ENCODE measurements around the gene OR1F1. TPM values are rescaled to one million over a fixed set of nuclear protein-coding genes. Genes with fewer than 3 reads are reported as not detected.
A peak's percentile ranks its signal among the peaks of the same experiment; 100 is the strongest.

Gene OR1F1
- total RNA-seq, 4 donors from 2014 or later, result not detected

GRCh38 chr16:3234857-3235561 is 47.0 kb downstream of the OR1F1 start, which contains the start of gene ZNF200:
Gene ZNF200 (minus strand): TSS chr16:3235158. CDS start chr16:3233755, 1,403 bp downstream.
- intact Hi-C loops (cut with DNase I; ENCODE audit: low total_unique reads), result no loop called here
- TF ChIP-seq POLR2A (IDR thresholded peaks at IDR 0.05) (peak in 1 of 2 donors; percentile 43), CTCF (IDR thresholded peaks at IDR 0.05) (no peak)
- H3K4me3 ChIP-seq, result peak within 1 kb of the TSS; percentile 69 to 79
- no peaks in the 10 kb centered on the region for H3K27me3 ChIP-seq
- no peaks in the 10 kb centered on the region for H3K36me3 ChIP-seq
- H3K27ac ChIP-seq, result peak within 1 kb of the TSS; percentile 96 to 99
- no peaks in the 10 kb centered on the region for H3K9me3 ChIP-seq
- DNase-seq, result peak; percentile 94 to 96
- peaks cover 0 to 5% of the 10 kb centered on the region in 2 donors for H3K4me1 ChIP-seq

- Histone ChIP-seq H3K4me3 (no peak overlapping the region), H3K27me3 (no peaks in the 10 kb centered on the region), H3K27ac (no peak overlapping the region), H3K4me1 (peaks cover 0 to 5% of the 10 kb centered on the region in 2 donors), H3K9me3 (no peaks in the 10 kb centered on the region), H3K36me3 (no peaks in the 10 kb centered on the region)
- DNase-seq, result peak; percentile 35 to 37
- intact Hi-C loops (cut with DNase I; ENCODE audit: low total_unique reads), result no loop called here
- no peak for TF ChIP-seq CTCF (IDR thresholded peaks at IDR 0.05)
- TF ChIP-seq POLR2A (IDR thresholded peaks at IDR 0.05), result no peak
Observed at GRCh38 chr16:3235856-3236669, 48.1 kb downstream of the OR1F1 start.

GRCh38 chr16:3241761-3242160 is 53.8 kb downstream of the OR1F1 start:
- Histone ChIP-seq H3K4me1 (no peaks in the 10 kb centered on the region), H3K9me3 (no peaks in the 10 kb centered on the region), H3K27me3 (no peaks in the 10 kb centered on the region), H3K4me3 (no peak overlapping the region), H3K27ac (no peak overlapping the region), H3K36me3 (no peaks in the 10 kb centered on the region)
- TF ChIP-seq POLR2A (IDR thresholded peaks at IDR 0.05), result no peak
- no peak for TF ChIP-seq CTCF (IDR thresholded peaks at IDR 0.05)
- DNase-seq, result no peak
- intact Hi-C loops (cut with DNase I; ENCODE audit: low total_unique reads), result no loop called here

DNA sequence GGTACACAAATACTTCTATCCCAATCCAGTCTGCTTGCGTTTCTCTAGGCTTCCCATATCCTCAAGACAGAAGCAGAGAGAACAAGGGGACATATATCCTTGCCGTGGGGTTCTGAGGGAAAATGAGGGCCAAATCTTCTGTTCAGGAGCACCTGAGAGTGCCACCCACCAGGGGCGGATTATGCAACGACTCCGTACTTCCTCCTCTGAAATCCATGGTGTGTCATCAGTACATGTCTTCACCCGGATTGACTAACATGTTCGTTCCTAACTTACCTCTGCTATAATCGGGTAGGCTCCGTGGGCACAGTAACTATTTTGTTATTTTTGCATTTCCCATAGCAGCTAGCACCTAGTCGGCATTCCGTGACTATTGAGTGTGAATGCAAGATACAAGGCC is 54.7 kb downstream of the OR1F1 start:
- no peak overlapping the region for H3K4me3 ChIP-seq
- DNase-seq, result no peak
- no peaks in the 10 kb centered on the region for H3K4me1 ChIP-seq
- TF ChIP-seq CTCF (IDR thresholded peaks at IDR 0.05), result no peak
- no peak for TF ChIP-seq POLR2A (IDR thresholded peaks at IDR 0.05)
- no peak overlapping the region for H3K27ac ChIP-seq
- intact Hi-C loops (cut with DNase I; ENCODE audit: low total_unique reads), result no loop called here
- H3K9me3 ChIP-seq, result no peaks in the 10 kb centered on the region
- no peaks in the 10 kb centered on the region for H3K27me3 ChIP-seq
- H3K36me3 ChIP-seq, result no peaks in the 10 kb centered on the region

DNA sequence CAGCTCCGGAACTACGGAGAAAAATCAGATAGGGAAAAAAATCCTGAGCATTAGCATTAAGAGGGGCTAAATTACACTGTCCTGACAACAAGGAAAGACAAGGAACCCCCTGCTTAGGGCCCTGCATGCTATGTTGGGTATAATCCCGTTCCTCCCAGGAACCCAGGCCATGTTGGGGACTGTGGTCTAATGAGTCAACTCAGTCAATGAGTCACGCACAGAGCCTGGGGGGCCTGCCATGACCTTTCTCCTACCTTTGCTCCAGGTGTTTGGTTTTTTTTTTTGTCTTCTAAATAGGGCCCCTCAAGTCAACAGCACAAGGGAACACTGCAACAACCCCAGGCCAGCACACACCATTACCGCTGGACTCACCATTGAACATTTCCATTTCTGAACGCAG is 55.9 kb downstream of the OR1F1 start:
- Histone ChIP-seq H3K4me1 (no peaks in the 10 kb centered on the region), H3K4me3 (no peak overlapping the region), H3K27me3 (no peaks in the 10 kb centered on the region), H3K27ac (no peak overlapping the region), H3K9me3 (no peaks in the 10 kb centered on the region), H3K36me3 (no peaks in the 10 kb centered on the region)
- TF ChIP-seq CTCF (IDR thresholded peaks at IDR 0.05) (no peak), POLR2A (IDR thresholded peaks at IDR 0.05) (no peak)
- DNase-seq, result no peak
- intact Hi-C loops (cut with DNase I; ENCODE audit: low total_unique reads), result no loop called here

Data from uterus (tissue), 4 donors.